Measurements from ENCODE around the gene TNFSF8. TPM values are rescaled to one million over a fixed set of nuclear protein-coding genes. Genes with fewer than 3 reads are reported as not detected.
A peak's percentile ranks its signal among the peaks of the same experiment; 100 is the strongest.

TNFSF8 gene
- total and polyA plus RNA-seq, 9 of the 15 experiments (the other 6 are each of a cell fraction or from before 2014, with no cell fraction given): 0.09 TPM; not detected in 8

DNA sequence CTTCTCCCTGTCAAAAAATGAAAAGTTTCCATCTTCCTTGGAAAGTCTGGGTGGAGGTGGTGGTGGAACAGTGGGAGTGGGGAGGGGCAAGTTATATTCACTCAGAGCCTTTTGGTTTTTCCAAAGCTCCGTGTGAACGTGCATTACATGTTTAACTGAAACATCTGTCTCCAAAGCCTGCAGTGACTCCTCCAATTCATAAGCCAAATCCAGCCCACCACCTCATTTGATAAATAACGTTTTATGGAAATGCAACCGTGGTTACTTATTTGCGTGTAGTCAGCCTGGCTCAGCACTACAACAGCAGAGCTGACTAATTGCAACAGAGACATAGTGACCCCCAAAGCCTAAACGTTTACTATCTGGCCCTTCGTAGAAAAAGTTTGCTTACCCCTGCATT, 13.9 kb downstream of the TNFSF8 start (continued):
- TF ChIP-seq JUN (IDR thresholded peaks at IDR 0.05; ENCODE audit: borderline replicate concordance, low read depth, low read length) (no peak), JUN (CRISPR knock-in tag; IDR thresholded peaks at IDR 0.05; ENCODE audit: borderline replicate concordance) (no peak), MIER1 (IDR thresholded peaks at IDR 0.05; ENCODE audit: low read depth) (no peak), ZNF830 (CRISPR knock-in tag; IDR thresholded peaks at IDR 0.05) (no peak), NR2C1 (IDR thresholded peaks at IDR 0.05) (no peak), NR2C1 (tag; IDR thresholded peaks at IDR 0.05) (no peak), RHOXF2B (CRISPR knock-in tag; conservative IDR thresholded peaks at IDR 0.05) (no peak), ZNF586 (CRISPR knock-in tag; conservative IDR thresholded peaks at IDR 0.05) (no peak), ZSCAN32 (CRISPR knock-in tag; IDR thresholded peaks at IDR 0.05) (no peak)
- TF ChIP-seq, protein P1, sequence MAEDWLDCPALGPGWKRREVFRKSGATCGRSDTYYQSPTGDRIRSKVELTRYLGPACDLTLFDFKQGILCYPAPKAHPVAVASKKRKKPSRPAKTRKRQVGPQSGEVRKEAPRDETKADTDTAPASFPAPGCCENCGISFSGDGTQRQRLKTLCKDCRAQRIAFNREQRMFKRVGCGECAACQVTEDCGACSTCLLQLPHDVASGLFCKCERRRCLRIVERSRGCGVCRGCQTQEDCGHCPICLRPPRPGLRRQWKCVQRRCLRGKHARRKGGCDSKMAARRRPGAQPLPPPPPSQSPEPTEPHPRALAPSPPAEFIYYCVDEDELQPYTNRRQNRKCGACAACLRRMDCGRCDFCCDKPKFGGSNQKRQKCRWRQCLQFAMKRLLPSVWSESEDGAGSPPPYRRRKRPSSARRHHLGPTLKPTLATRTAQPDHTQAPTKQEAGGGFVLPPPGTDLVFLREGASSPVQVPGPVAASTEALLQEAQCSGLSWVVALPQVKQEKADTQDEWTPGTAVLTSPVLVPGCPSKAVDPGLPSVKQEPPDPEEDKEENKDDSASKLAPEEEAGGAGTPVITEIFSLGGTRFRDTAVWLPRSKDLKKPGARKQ (CRISPR knock-in tag; IDR thresholded peaks at IDR 0.05): no peak

DNA sequence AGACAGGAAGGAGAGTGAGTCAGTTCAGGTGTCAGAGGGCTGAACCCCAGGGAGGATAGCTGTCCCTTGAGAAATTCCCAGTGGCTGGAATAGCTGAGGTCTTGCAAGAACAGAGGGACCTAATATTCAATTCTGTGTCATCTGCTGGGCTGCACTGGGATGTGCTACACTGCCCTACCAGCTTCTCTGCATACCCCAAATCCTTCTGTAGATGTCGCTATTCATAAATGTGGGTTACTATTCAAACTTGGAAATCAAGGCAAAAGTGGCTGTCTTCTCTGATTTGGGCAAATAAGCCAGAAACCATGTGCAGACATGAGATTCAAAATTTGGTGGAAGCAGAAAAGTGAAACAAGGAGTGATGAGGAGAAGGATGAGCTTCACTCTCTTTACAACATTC, 16.3 kb downstream of the TNFSF8 start:
- no peak for TF ChIP-seq POLR2AphosphoS2 (IDR thresholded peaks at IDR 0.05; ENCODE audit: low read length)
- TF ChIP-seq, protein P2, sequence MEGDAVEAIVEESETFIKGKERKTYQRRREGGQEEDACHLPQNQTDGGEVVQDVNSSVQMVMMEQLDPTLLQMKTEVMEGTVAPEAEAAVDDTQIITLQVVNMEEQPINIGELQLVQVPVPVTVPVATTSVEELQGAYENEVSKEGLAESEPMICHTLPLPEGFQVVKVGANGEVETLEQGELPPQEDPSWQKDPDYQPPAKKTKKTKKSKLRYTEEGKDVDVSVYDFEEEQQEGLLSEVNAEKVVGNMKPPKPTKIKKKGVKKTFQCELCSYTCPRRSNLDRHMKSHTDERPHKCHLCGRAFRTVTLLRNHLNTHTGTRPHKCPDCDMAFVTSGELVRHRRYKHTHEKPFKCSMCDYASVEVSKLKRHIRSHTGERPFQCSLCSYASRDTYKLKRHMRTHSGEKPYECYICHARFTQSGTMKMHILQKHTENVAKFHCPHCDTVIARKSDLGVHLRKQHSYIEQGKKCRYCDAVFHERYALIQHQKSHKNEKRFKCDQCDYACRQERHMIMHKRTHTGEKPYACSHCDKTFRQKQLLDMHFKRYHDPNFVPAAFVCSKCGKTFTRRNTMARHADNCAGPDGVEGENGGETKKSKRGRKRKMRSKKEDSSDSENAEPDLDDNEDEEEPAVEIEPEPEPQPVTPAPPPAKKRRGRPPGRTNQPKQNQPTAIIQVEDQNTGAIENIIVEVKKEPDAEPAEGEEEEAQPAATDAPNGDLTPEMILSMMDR (IDR thresholded peaks at IDR 0.05 in 2 of 3, conservative IDR thresholded peaks at IDR 0.05 in 1 of 3; ENCODE audit: insufficient read depth in 2 of 3, low read depth in 1 of 3, low read length in 3 of 3): peak in 2 of 3 experiments; percentile 31 to 46; a peak in 1 of 6 replicates
- Histone ChIP-seq H3K79me2 (ENCODE audit: control insufficient read depth, insufficient read depth, low read length) (no peaks in the 10 kb centered on the region), H2AFZ (ENCODE audit: low read depth, low read length) (no peak overlapping the region), H4K20me1 (replicated peaks; ENCODE audit: control insufficient read depth, insufficient read depth, low read length) (no peaks in the 10 kb centered on the region), H3K9me3 (replicated peaks; ENCODE audit: control insufficient read depth, insufficient read depth, low read depth, low read length) (no peaks in the 10 kb centered on the region), H3K4me2 (ENCODE audit: insufficient read depth, low read length) (no peak overlapping the region), H3K9me1 (ENCODE audit: control insufficient read depth, insufficient read depth, low read length) (no peaks in the 10 kb centered on the region), H3K36me3 (ENCODE audit: control insufficient read depth, insufficient read depth, low read length) (no peaks in the 10 kb centered on the region), H3K27me3 (ENCODE audit: control insufficient read depth in 2 of 2, insufficient read depth in 2 of 2, low read length in 2 of 2) (no peaks in the 10 kb centered on the region; a peak in 1 of 5 replicates), H3K4me3 (no peak overlapping the region), H3K4me1 (replicated peaks in 1 of 2; ENCODE audit: control insufficient read depth in 2 of 2, insufficient read depth in 2 of 2, low read length in 2 of 2) (no peaks in the 10 kb centered on the region), H3K27ac (ENCODE audit: extremely low read depth, low read depth, low read length) (no peak overlapping the region), H3K9ac (ENCODE audit: insufficient read depth in 1 of 2, low read depth in 2 of 2, low read length in 2 of 2) (no peak overlapping the region)
- ATAC-seq (peak; percentile 68; the same call in 2 of the 3 replicates), DNase-seq (ENCODE audit: extremely low read depth in 1 of 4, low spot score in 3 of 4) (peak in 2 of 4 experiments; percentile 4 to 8), FAIRE-seq (no peak)
- no TSS peak for BruUV-seq (replicated peaks)
- intact Hi-C loops (cut with micrococcal nuclease): loop anchor here (5.0 kb wide), 2 partner anchors 98 to 252 kb away; no protein-coding TSS in a partner anchor
- 0% methylated on average over 1 of the region's 1 CpG for WGBS (ENCODE audit: insufficient coverage, low coverage, missing lambda C conversion rate)
- in situ Hi-C loops (cut with MboI): loop anchor here (10.0 to 25.0 kb wide), 2 partner anchors 177 to 509 kb away; no protein-coding TSS in a partner anchor
- ChIA-PET CTCF (ENCODE audit: low intra/inter-chr PET ratio) (interaction anchor here (1.0 kb wide), 1 partner anchor 100 kb away, joined by 3 read pairs; no protein-coding TSS in a partner anchor), POLR2A (interaction anchor here (0.6 kb wide), 1 partner anchor 24 kb away, joined by 5 read pairs; no protein-coding TSS in a partner anchor)
